Body of pancreas (tissue), 4 donors: ENCODE results near the gene LATS2. TPM values are rescaled to one million over a fixed set of nuclear protein-coding genes. Genes with fewer than 3 reads are reported as not detected.

Experiments used
- ATAC-seq: fragments of 150-250 bp; one replicate; pipeline ENCODE4 v1.9.1; 2016
- DNase-seq, 4 donors: peaks; one replicate each; pipeline ENCODE4 v3.0.0-alpha.2; 2019
- H3K27ac ChIP-seq, 4 donors: fragments of 200-600 bp; sonication (generic); 1 replicate in 3 of 4; 2 replicates in 1 of 4; pipeline versions ENCODE4 v1.5.1 to v1.6.1; 2016 to 2019; ENCODE audit warnings: mild to moderate bottlenecking in 1 of 4, mixed read lengths in 1 of 4, moderate library complexity in 1 of 4
- H3K27me3 ChIP-seq, 2 donors: fragments of 200-600 bp; sonication (generic); one replicate each; pipeline ENCODE4 v1.6.0; 2016; ENCODE audit warnings: mild to moderate bottlenecking in 1 of 2
- H3K36me3 ChIP-seq, 2 donors: fragments of 200-600 bp; sonication (generic); replicated peaks in 1 of 2; 2 replicates each; pipeline ENCODE4 v1.5.1; 2016; ENCODE audit warnings: low read depth in 2 of 2; ENCODE audit not compliant: insufficient read depth in 1 of 2
- H3K4me1 ChIP-seq: fragments of 200-600 bp; sonication (generic); one replicate; pipeline ENCODE4 v1.6.0; 2016
- H3K4me3 ChIP-seq, 2 donors: fragments of 200-600 bp; sonication (generic); 1 replicate in 1 of 2; 2 replicates in 1 of 2; pipeline ENCODE4 v1.5.1; 2016 to 2019
- H3K9me3 ChIP-seq, 3 donors: fragments of 200-600 bp; sonication (generic); 1 replicate in 2 of 3; 2 replicates in 1 of 3; pipeline ENCODE4 v1.5.1; 2016
- POLR2A ChIP-seq, 3 donors: fragments of 450-650 bp; IDR thresholded peaks; one replicate each; pipeline ENCODE4 v1.6.1; 2016; ENCODE audit warnings: antibody characterized with exemption in 3 of 3, mild to moderate bottlenecking in 2 of 3
- WGBS, 2 donors: methylation state at CpG; one replicate each; pipeline ENCODE4 v1.1.5; 2017; 5-methylcytosine and 5-hydroxymethylcytosine counted together
- intact Hi-C: fragments of 100-400 bp; cut with DNase I; formaldehyde crosslinking; loops from one replicate; pipeline ENCODE4 v1.15.1; 2023
- total RNA-seq, 2 donors: library from RNA; depleted of rRNA; stranded (reverse); fragments of >200 nt; gene quantifications; one replicate each; pipeline ENCODE4 v1.1.0, GENCODE V29; 2016
- TF ChIP-seq, protein P1 (sequence below), 7 experiments: fragments of 450-650 bp in 4 of 7; fragments of 200-600 bp in 3 of 7; sonication (generic) in 3 of 7; IDR thresholded peaks; one replicate each; pipeline ENCODE4 v1.5.1; 2016 to 2019; ENCODE audit warnings: antibody characterized with exemption in 7 of 7

LATS2 gene
- total RNA-seq, 2 donors from 2014 or later: 12.2 to 17.5 TPM

DNA sequence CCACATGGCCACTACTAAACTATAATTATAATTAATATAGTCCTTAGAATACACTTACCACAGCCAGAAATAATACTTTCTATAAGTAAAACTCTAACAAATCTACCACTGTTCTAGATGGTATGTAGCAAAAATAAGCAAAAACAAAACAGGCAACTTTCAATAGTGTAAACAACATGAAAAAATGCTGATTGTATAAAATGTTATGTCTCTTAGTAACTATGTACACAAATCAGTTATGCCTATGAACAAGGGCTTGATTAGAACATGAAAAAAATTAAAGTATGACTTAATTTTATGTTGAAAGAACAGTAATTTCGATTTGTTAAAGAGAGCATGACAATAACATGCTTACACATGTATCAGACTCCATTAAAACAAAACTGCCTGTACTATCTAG is 60.7 kb downstream of the LATS2 start:
- peaks cover 19% of the 10 kb centered on the region for H3K4me1 ChIP-seq
- no peak for TF ChIP-seq POLR2A (IDR thresholded peaks at IDR 0.05)
- TF ChIP-seq, protein P1, sequence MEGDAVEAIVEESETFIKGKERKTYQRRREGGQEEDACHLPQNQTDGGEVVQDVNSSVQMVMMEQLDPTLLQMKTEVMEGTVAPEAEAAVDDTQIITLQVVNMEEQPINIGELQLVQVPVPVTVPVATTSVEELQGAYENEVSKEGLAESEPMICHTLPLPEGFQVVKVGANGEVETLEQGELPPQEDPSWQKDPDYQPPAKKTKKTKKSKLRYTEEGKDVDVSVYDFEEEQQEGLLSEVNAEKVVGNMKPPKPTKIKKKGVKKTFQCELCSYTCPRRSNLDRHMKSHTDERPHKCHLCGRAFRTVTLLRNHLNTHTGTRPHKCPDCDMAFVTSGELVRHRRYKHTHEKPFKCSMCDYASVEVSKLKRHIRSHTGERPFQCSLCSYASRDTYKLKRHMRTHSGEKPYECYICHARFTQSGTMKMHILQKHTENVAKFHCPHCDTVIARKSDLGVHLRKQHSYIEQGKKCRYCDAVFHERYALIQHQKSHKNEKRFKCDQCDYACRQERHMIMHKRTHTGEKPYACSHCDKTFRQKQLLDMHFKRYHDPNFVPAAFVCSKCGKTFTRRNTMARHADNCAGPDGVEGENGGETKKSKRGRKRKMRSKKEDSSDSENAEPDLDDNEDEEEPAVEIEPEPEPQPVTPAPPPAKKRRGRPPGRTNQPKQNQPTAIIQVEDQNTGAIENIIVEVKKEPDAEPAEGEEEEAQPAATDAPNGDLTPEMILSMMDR (IDR thresholded peaks at IDR 0.05): no peak
- no peaks in the 10 kb centered on the region for H3K9me3 ChIP-seq
- H3K4me3 ChIP-seq: no peak overlapping the region
- H3K27me3 ChIP-seq: no peaks in the 10 kb centered on the region
- no peak for ATAC-seq
- 50 to 73% methylated on average over 1 of the region's 1 CpG for WGBS, 2 donors
- no peak for DNase-seq
- intact Hi-C loops: no loop called here
- no peak overlapping the region for H3K27ac ChIP-seq
- H3K36me3 ChIP-seq: no peaks in the 10 kb centered on the region

DNA sequence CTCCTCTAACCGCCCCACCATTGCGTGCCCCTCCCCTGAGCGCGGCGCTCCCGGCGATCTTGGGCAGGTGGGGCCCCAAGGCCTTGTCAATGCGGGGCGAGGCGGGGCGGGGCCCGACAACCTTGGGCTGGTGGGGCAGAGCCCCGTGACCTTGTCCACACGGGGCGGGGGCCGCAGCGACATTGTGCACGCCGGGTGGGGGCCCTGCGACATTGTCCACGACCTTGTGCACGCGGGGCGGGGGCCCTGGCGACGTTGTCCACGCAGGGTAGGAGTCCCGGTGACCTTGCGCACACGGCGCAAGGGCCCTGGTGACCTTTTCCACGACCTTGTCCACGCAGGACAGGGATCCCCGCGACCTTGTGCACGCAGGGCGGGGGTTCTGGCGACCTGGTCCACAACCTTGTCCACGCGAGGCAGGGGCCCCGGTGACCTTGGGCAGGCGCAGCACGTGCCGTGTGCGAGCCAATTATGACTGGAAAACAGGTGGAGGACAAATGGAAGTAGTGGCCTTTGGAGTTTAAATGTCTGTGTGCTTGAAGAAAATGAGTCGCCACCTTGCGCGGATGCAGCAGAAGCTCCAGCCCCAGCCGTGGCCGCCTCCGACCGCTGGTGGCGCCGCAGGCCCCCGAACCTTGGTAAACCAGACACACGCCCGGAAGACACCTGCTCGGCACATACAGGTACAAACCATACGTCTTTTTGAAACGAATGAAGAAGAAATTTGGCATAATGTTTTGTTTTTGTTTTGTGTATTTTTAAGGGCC is 62.6 kb downstream of the LATS2 start:
- Histone ChIP-seq H3K27me3 (no peaks in the 10 kb centered on the region), H3K36me3 (no peaks in the 10 kb centered on the region), H3K27ac (no peak overlapping the region), H3K4me1 (peaks cover 6% of the 10 kb centered on the region), H3K4me3 (no peak overlapping the region), H3K9me3 (no peaks in the 10 kb centered on the region)
- DNase-seq: no peak
- no peak for ATAC-seq
- intact Hi-C loops: no loop called here
- 95% methylated on average over 20 to 60 of the region's 60 CpGs for WGBS, 2 donors
- TF ChIP-seq, protein P1 (IDR thresholded peaks at IDR 0.05): no peak
- TF ChIP-seq POLR2A (IDR thresholded peaks at IDR 0.05): no peak

DNA sequence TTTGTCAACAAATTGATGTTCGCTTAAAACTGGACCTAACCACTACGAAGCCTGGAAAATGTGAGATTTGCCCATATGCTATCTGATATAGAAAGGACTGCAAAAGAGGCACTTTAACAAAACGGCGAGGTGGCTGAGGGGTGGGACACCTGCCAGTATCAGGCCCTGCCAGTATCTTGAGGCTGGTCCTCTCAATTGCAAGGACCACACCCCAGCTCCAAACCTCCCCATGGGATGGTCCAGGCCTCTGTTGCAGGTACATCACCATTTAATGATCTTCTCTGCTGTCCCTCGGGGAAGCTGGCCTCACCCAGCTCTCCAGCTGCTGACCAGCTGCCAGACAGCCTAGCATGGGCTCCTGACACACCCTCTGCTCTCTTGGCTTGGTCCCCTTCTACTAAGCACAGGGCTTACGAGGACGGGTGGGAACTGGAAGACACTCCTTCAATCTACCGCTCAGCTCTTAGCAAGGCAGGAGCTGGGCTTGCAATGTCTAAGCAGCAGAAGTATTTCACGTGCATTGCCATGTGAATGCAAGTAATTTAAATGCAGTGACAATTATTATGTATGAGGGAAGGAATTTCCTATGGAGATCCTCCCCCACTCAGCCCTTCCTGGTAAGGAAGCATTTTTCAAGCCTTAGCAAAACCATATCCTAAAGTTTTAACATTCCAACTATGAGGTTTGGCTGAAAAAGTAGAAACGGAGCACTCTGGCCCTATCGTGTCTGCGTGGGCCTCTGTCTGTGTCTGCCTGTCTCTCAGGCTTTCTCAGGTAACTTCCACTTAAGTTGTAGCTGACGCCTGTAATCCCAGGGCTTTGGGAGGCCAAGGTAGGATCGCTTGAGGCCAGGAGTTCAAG is 63.9 kb downstream of the LATS2 start:
- WGBS, 2 donors: 84 to 88% methylated on average over 14 of the region's 14 CpGs
- Histone ChIP-seq H3K27ac (no peak overlapping the region), H3K36me3 (no peaks in the 10 kb centered on the region), H3K4me3 (no peak overlapping the region), H3K4me1 (no peaks in the 10 kb centered on the region), H3K27me3 (no peaks in the 10 kb centered on the region), H3K9me3 (no peaks in the 10 kb centered on the region)
- ATAC-seq: no peak
- intact Hi-C loops: no loop called here
- no peak for DNase-seq
- TF ChIP-seq, protein P1 (IDR thresholded peaks at IDR 0.05): no peak
- TF ChIP-seq POLR2A (IDR thresholded peaks at IDR 0.05): no peak

DNA sequence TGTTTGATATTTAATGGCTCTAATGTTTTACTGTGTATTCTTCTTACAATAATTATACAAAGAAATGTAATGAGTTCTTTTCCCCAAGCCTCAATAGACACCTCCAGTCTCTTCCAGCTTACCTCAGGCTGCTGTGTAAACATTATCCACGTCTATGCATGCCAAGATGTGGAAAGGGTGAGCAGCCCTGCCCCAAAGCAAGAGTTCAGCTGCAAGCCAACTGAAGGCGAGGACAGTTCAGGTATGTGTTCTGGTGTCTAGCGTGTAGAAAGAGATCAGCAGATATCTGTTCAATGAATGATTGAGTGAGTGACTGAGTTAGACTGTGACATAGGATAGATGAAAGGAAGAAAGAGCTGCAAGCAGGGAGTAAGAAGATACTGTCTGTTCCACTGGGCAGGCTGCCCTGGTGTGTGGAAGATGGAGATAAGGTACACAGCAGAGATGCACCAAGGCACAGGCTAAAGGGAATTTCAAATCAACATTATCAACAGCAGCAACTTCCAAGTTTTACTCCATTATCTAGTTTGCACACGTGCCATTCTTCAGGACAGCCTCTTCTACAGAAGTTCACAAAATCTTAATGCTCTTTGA is 66.0 kb downstream of the LATS2 start:
- DNase-seq (no peak), ATAC-seq (no peak)
- no peaks in the 10 kb centered on the region for H3K9me3 ChIP-seq
- intact Hi-C loops: no loop called here
- no peaks in the 10 kb centered on the region for H3K27me3 ChIP-seq
- H3K27ac ChIP-seq: no peak overlapping the region
- no peaks in the 10 kb centered on the region for H3K4me1 ChIP-seq
- no peaks in the 10 kb centered on the region for H3K36me3 ChIP-seq
- no peak overlapping the region for H3K4me3 ChIP-seq
- WGBS, 2 donors: 55 to 70% methylated on average over 4 of the region's 4 CpGs
- no peak for TF ChIP-seq POLR2A (IDR thresholded peaks at IDR 0.05)
- TF ChIP-seq, protein P1 (IDR thresholded peaks at IDR 0.05): no peak
